ENCODE results near the gene CCDC63. TPM values are rescaled to one million over a fixed set of nuclear protein-coding genes. Genes with fewer than 3 reads are reported as not detected.

The CCDC63 gene
- total and polyA plus RNA-seq, 3 donors from 2014 or later, result 9.0 to 42.4 (median 12.4) TPM

GRCh38 chr12:110816248-110816647 lies 30.5 kb upstream of the CCDC63 start:
- no peak overlapping the region for H3K4me3 ChIP-seq
- no peaks in the 10 kb centered on the region for H3K4me1 ChIP-seq
- DNase-seq, result no peak
- no peaks in the 10 kb centered on the region for H3K9me3 ChIP-seq
- intact Hi-C loops (cut with DNase I; ENCODE audit: low total_unique reads), result no loop called here
- WGBS, 2 donors, result 69 to 76% methylated on average over 1 of the region's 1 CpG
- TF ChIP-seq POLR2A (IDR thresholded peaks at IDR 0.05) (no peak), CTCF (IDR thresholded peaks at IDR 0.05) (no peak)
- no peaks in the 10 kb centered on the region for H3K27me3 ChIP-seq
- H3K27ac ChIP-seq, result no peak overlapping the region
- H3K36me3 ChIP-seq (ENCODE audit: low read depth, missing control alignments), result no peaks in the 10 kb centered on the region

GRCh38 chr12:110816779-110817178 lies 30.0 kb upstream of the CCDC63 start:
- no peak for TF ChIP-seq POLR2A (IDR thresholded peaks at IDR 0.05)
- TF ChIP-seq CTCF (IDR thresholded peaks at IDR 0.05), result no peak
- H3K4me1 ChIP-seq, result no peaks in the 10 kb centered on the region
- H3K27ac ChIP-seq, result no peak overlapping the region
- no peak overlapping the region for H3K4me3 ChIP-seq
- intact Hi-C loops (cut with DNase I; ENCODE audit: low total_unique reads), result no loop called here
- no peaks in the 10 kb centered on the region for H3K9me3 ChIP-seq
- DNase-seq, result no peak
- no peaks in the 10 kb centered on the region for H3K36me3 ChIP-seq (ENCODE audit: low read depth, missing control alignments)
- H3K27me3 ChIP-seq, result no peaks in the 10 kb centered on the region
- 66 to 70% methylated on average over 1 of the region's 1 CpG for WGBS, 2 donors

- H3K27me3 ChIP-seq, result no peaks in the 10 kb centered on the region
- no peak for TF ChIP-seq POLR2A (IDR thresholded peaks at IDR 0.05)
- no peak for TF ChIP-seq CTCF (IDR thresholded peaks at IDR 0.05)
- no peaks in the 10 kb centered on the region for H3K4me1 ChIP-seq
- no peak overlapping the region for H3K27ac ChIP-seq
- 88 to 95% methylated on average over 5 of the region's 5 CpGs for WGBS, 2 donors
- no peaks in the 10 kb centered on the region for H3K36me3 ChIP-seq (ENCODE audit: low read depth, missing control alignments)
- no peaks in the 10 kb centered on the region for H3K9me3 ChIP-seq
- intact Hi-C loops (cut with DNase I; ENCODE audit: low total_unique reads), result no loop called here
- DNase-seq, result no peak
- H3K4me3 ChIP-seq, result no peak overlapping the region
Observed at GRCh38 chr12:110818511-110818910, 28.3 kb upstream of the CCDC63 start.

- no peak for TF ChIP-seq CTCF (IDR thresholded peaks at IDR 0.05)
- TF ChIP-seq POLR2A (IDR thresholded peaks at IDR 0.05), result no peak
- intact Hi-C loops (cut with DNase I; ENCODE audit: low total_unique reads), result no loop called here
- H3K27me3 ChIP-seq, result no peaks in the 10 kb centered on the region
- H3K27ac ChIP-seq, result no peak overlapping the region
- H3K9me3 ChIP-seq, result no peaks in the 10 kb centered on the region
- H3K4me3 ChIP-seq, result no peak overlapping the region
- no peak for DNase-seq
- H3K36me3 ChIP-seq (ENCODE audit: low read depth, missing control alignments), result no peaks in the 10 kb centered on the region
- WGBS, 2 donors, result 90 to 97% methylated on average over 3 of the region's 3 CpGs
- H3K4me1 ChIP-seq, result no peaks in the 10 kb centered on the region
Observed at GRCh38 chr12:110819150-110819549, 27.6 kb upstream of the CCDC63 start.

GRCh38 chr12:110819646-110820045 lies 27.1 kb upstream of the CCDC63 start:
- Histone ChIP-seq H3K9me3 (no peaks in the 10 kb centered on the region), H3K36me3 (ENCODE audit: low read depth, missing control alignments) (no peaks in the 10 kb centered on the region), H3K4me1 (no peaks in the 10 kb centered on the region), H3K4me3 (no peak overlapping the region), H3K27ac (no peak overlapping the region), H3K27me3 (no peaks in the 10 kb centered on the region)
- TF ChIP-seq CTCF (IDR thresholded peaks at IDR 0.05) (no peak), POLR2A (IDR thresholded peaks at IDR 0.05) (no peak)
- no peak for DNase-seq
- WGBS, 2 donors, result 86 to 93% methylated on average over 5 of the region's 5 CpGs
- intact Hi-C loops (cut with DNase I; ENCODE audit: low total_unique reads), result no loop called here
